ENCODE results near the gene PAX7. TPM values are rescaled to one million over a fixed set of nuclear protein-coding genes. Genes with fewer than 3 reads are reported as not detected.

Gene PAX7
- total RNA-seq, 1 experiment from 2014 or later = 2.3 TPM

- DNase-seq (ENCODE audit: low spot score) = no peak
These were observed 164.5 kb downstream of the PAX7 start for GRCh38 chr1:18795002-18795689.

GRCh38 chr1:18796950-18797349 is 166.3 kb downstream of the PAX7 start:
- DNase-seq (ENCODE audit: low spot score) = no peak

Other genes with a start within 250 kb of the PAX7 start
- 0.14 and 0.58 TPM in 2 replicates for gene KLHDC7A, start 149.9 kb upstream of the PAX7 start, total RNA-seq (2014; rRNA removed; shearing (Covaris generic))
- not detected in 2 replicates for gene TAS1R2, start 228.8 kb downstream of the PAX7 start, total RNA-seq (2014; rRNA removed; shearing (Covaris generic))

All from H4 (cell line).